ENCODE measurements around the gene CEP72. TPM values are rescaled to one million over a fixed set of nuclear protein-coding genes. Genes with fewer than 3 reads are reported as not detected.

CEP72 gene
- total RNA-seq, 4 donors from 2014 or later: 3.3 to 6.6 (median 5.0) TPM

GRCh38 chr5:589588-589987, 22.6 kb upstream of the CEP72 start:
- WGBS, 2 donors: 67 to 91% methylated on average over 1 of the region's 1 CpG
- no peak overlapping the region for H3K27ac ChIP-seq

GRCh38 chr5:590346-590745, 21.8 kb upstream of the CEP72 start:
- no peak overlapping the region for H3K4me3 ChIP-seq
- H3K9me3 ChIP-seq: no peaks in the 10 kb centered on the region
- TF ChIP-seq, protein P1, sequence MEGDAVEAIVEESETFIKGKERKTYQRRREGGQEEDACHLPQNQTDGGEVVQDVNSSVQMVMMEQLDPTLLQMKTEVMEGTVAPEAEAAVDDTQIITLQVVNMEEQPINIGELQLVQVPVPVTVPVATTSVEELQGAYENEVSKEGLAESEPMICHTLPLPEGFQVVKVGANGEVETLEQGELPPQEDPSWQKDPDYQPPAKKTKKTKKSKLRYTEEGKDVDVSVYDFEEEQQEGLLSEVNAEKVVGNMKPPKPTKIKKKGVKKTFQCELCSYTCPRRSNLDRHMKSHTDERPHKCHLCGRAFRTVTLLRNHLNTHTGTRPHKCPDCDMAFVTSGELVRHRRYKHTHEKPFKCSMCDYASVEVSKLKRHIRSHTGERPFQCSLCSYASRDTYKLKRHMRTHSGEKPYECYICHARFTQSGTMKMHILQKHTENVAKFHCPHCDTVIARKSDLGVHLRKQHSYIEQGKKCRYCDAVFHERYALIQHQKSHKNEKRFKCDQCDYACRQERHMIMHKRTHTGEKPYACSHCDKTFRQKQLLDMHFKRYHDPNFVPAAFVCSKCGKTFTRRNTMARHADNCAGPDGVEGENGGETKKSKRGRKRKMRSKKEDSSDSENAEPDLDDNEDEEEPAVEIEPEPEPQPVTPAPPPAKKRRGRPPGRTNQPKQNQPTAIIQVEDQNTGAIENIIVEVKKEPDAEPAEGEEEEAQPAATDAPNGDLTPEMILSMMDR (IDR thresholded peaks at IDR 0.05): no peak
- TF ChIP-seq EP300 (IDR thresholded peaks at IDR 0.05): no peak
- no peak for TF ChIP-seq POLR2A (IDR thresholded peaks at IDR 0.05)
- no peaks in the 10 kb centered on the region for H3K4me1 ChIP-seq
- H3K27ac ChIP-seq: no peak overlapping the region
- H3K36me3 ChIP-seq: no peaks in the 10 kb centered on the region
- no peak for DNase-seq (ENCODE audit: low spot score in 2 of 2)
- H3K27me3 ChIP-seq: no peaks in the 10 kb centered on the region

More at GRCh38 chr5:589588-589987, 22.6 kb upstream of the CEP72 start:
- no peaks in the 10 kb centered on the region for H3K27me3 ChIP-seq
- no peak for DNase-seq (ENCODE audit: low spot score in 2 of 2)
- H3K4me3 ChIP-seq: no peak overlapping the region
- no peaks in the 10 kb centered on the region for H3K9me3 ChIP-seq
- no peaks in the 10 kb centered on the region for H3K36me3 ChIP-seq
- no peak for TF ChIP-seq POLR2A (IDR thresholded peaks at IDR 0.05)
- TF ChIP-seq EP300 (IDR thresholded peaks at IDR 0.05): no peak
- TF ChIP-seq, protein P1 (IDR thresholded peaks at IDR 0.05): no peak
- H3K4me1 ChIP-seq: no peaks in the 10 kb centered on the region

DNA sequence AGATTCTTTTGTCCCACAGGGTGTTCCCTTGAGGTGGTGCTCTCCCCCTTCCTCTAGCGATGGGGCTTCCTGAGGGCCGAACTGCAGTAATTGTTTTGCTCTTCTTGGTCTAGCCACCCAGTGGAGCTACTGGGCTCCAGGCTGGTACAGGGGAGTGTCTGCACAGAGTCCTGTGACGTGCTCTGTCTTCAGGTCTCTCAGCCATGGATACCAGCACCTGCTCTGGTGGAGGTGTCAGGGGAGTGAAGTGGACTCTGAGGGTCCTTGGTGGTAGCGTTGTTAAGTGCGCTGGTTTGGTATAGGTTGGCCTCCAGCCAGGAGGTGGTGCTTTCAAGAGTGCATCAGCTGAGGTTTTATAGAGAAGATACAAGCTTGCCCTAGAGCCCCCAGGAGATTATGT, 20.4 kb upstream of the CEP72 start:
- H3K36me3 ChIP-seq: no peaks in the 10 kb centered on the region
- no peak for DNase-seq (ENCODE audit: low spot score in 2 of 2)
- no peak overlapping the region for H3K4me3 ChIP-seq
- H3K27me3 ChIP-seq: no peaks in the 10 kb centered on the region
- H3K9me3 ChIP-seq: no peaks in the 10 kb centered on the region
- TF ChIP-seq EP300 (IDR thresholded peaks at IDR 0.05) (no peak), POLR2A (IDR thresholded peaks at IDR 0.05) (no peak)
- TF ChIP-seq, protein P1 (IDR thresholded peaks at IDR 0.05): no peak
- WGBS, 2 donors: 77 to 85% methylated on average over 5 of the region's 5 CpGs
- no peaks in the 10 kb centered on the region for H3K4me1 ChIP-seq
- no peak overlapping the region for H3K27ac ChIP-seq

- H3K27me3 ChIP-seq: no peaks in the 10 kb centered on the region
- H3K9me3 ChIP-seq: no peaks in the 10 kb centered on the region
- H3K27ac ChIP-seq: no peak overlapping the region
- H3K36me3 ChIP-seq: no peaks in the 10 kb centered on the region
- DNase-seq (ENCODE audit: low spot score in 2 of 2): no peak
- TF ChIP-seq, protein P1 (IDR thresholded peaks at IDR 0.05): no peak
- no peak for TF ChIP-seq POLR2A (IDR thresholded peaks at IDR 0.05)
- TF ChIP-seq EP300 (IDR thresholded peaks at IDR 0.05): no peak
- WGBS, 2 donors: 82 to 86% methylated on average over 2 to 5 of the region's 5 CpGs
- no peak overlapping the region for H3K4me3 ChIP-seq
- no peaks in the 10 kb centered on the region for H3K4me1 ChIP-seq
These were observed 20.0 kb upstream of the CEP72 start for GRCh38 chr5:592158-592557.

DNA sequence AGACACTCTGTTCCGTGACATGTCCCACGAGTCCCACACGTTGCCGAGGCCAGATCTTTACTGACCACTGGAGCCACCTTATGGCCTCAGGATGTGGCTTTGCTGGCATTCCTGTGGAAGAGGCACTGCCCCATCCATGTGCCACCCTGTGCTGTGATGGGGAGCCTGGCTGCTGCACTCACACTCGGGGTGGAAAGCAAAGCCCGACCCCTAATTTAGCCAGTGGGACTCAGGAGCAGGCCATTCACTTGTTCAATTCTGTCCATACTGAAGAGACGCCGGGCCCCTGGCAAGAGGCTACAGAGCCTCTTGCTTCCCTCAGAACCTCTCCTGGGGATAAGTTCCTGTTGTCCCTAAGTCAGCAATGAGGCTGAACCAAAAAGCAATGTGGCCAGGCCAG, 18.6 kb upstream of the CEP72 start:
- no peaks in the 10 kb centered on the region for H3K4me1 ChIP-seq
- H3K27ac ChIP-seq: no peak overlapping the region
- no peaks in the 10 kb centered on the region for H3K9me3 ChIP-seq
- TF ChIP-seq POLR2A (IDR thresholded peaks at IDR 0.05) (no peak), EP300 (IDR thresholded peaks at IDR 0.05) (no peak)
- TF ChIP-seq, protein P1 (IDR thresholded peaks at IDR 0.05): no peak
- no peaks in the 10 kb centered on the region for H3K27me3 ChIP-seq
- DNase-seq (ENCODE audit: low spot score in 2 of 2): no peak
- 67 to 84% methylated on average over 7 to 8 of the region's 8 CpGs for WGBS, 2 donors
- H3K36me3 ChIP-seq: no peaks in the 10 kb centered on the region
- no peak overlapping the region for H3K4me3 ChIP-seq
